Femur (tissue), 1 donor: Measurements from ENCODE around the gene HCFC1R1.

Experiments used
- DNase-seq: peaks from one replicate; pipeline ENCODE4 v3.0.0-alpha.2; 2017

Gene HCFC1R1

DNA sequence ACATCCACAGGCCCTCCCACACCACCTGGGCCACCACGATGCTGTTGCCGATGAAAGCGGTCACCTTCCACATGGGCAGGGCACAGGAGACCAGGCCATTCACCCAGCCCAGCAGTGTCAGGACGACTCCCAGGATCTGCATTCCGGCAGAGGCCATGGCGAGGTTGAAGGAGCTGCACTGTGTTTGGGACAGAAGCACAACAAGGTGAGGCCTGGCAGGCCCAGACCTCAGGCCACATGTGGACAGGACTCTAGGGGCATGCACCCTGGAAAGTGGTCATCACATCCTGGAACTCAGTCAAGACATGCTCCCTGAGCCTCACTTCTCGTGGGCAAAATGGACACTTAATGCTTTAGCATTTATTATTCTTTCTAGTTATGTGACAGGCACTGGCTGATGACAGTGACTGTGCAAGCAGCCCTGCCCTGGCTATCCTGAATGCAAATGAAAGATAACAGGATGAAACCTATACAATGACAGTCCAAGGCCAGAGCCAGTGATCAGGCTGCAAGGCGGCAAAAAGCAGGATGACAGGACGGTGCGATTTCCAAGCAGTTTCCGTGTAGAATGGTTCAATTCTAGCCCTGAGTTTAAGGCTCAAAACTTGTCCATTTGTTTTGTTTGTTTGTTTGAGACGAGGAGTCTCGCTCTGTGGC, 7.7 kb downstream of the HCFC1R1 start:
- no peak for DNase-seq

DNA sequence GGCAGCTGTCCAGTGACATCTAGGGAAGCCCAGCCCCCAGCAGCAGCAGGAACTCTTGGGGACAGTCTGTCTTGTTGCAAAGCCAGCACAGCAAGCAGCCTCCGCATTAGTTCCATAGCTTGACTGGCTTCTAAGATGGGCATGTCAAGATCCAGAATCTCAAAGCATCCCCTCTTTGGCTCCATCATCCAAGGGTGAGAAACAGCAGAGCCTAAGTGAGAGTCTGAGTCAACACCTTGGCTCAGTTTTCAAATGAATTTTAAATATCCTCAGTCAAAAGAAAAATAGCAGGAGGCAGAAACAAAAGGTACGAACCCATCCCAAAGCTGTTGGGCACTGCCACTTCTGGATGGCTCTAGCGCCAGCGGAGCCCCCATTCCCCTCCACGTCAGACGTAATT, 8.8 kb downstream of the HCFC1R1 start:
- no peak for DNase-seq

DNA sequence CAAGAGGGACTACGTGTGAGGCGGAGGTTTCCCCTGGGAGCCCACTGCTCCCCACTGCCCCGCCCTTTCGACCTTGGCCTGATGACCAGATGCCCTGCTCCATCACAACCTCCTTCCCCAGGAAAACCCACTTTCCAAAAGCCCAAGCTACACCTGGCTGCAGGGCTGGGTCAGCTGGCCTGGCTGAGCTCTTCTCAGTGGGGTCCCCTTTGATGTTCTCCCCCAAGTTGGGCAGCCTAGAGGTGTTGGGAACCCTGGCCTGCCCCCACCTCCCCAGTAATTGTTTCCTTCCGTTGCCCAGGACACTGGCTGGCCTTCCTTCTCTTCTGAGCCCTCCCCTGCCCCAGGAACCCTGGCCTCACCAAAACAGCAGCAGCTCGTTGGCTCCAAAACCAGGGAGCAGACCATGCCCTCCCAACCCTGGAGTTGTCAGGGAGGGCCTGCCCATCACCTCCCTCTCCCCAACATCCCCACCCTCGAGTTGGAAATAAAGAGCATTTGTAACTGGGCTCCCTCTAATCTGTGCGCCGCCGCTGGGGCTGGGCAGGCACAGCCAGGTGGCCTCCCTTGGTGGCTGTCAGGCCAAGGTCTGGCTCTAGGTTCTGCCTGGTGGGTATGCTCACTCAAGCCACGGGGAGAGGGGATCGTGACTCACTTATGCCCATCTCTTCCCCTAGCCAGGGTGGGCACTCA, 9.6 kb downstream of the HCFC1R1 start:
- no peak for DNase-seq

DNA sequence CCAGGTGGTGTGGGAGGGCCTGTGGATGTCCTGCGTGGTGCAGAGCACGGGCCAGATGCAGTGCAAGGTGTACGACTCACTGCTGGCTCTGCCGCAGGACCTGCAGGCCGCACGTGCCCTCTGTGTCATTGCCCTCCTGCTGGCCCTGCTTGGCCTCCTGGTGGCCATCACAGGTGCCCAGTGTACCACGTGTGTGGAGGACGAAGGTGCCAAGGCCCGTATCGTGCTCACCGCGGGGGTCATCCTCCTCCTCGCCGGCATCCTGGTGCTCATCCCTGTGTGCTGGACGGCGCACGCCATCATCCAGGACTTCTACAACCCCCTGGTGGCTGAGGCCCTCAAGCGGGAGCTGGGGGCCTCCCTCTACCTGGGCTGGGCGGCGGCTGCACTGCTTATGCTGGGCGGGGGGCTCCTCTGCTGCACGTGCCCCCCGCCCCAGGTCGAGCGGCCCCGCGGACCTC, 10.2 kb downstream of the HCFC1R1 start:
- no peak for DNase-seq

DNA sequence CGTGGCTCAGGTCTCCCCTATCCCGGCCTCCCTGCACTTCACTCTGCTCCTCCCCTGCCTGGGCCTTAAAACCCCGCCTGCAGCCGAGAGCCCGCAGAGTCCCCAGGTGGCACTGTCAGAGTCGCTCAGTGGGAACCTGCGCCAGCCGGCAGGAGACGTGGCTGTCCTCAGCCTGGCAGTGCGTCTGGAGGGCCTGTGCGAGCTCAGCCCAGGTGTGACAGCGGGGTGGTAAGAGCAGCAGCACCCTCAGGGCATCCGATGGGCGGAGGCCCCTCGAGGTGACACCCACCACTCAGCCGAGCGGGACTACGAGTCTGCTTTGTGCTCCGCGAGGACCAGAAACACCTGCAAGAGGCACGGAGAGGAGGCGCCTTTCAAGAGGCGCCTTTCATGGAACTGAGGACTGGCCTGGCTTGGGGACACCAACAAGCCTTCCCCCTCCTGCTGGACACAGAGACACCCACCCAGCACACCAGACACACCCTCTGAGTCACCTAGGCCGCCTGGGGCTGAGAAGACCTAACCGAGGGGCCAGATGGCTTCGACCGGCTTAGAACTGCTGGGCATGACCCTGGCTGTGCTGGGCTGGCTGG, 10.8 kb downstream of the HCFC1R1 start, which contains the start of gene CLDN9:
CLDN9 (plus strand) TSS at position 96 of the 593 bp plus-strand sequence; CDS start at position 536, 440 bp downstream.
- DNase-seq: no peak

DNA sequence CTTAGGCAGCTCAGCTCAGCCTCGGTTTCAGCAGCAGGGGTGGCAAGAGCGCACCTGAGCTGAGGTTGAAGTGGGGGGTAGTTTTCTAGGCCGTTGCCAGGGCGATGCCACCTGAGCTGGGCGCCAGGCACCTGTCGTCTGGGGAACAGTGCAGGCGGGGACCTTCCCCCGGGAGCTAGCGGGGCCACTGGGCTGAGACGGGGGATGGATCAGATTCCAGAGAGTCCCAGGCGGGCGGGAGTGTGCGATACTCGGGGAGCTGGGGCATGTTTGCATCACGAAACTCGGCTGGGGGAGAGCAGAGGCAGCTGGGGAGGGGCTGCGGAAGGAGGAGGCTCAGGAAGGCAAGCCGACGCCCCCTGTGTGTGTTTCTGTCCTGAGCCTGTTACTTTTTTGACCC, 11.5 kb downstream of the HCFC1R1 start:
- DNase-seq: no peak

DNA sequence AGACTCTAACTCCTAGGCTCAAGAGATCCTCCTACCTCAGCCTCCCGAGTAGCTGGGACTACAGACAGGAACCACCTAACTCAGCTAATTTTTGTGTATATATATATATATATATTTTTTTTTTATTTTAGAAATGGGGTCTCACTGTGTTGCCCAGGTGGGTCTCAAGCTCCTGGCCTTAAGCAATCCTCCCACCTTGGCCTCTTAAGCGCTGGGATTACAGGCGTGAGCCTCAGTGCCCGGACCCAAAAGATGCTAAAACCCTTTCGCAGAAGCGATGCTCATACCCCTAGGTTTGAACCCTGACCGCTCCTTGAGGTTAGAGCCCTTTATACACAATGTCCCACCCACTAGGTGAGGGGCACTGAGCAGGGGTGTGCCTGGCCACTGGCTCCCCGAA, 13.2 kb downstream of the HCFC1R1 start:
- no peak for DNase-seq

DNA sequence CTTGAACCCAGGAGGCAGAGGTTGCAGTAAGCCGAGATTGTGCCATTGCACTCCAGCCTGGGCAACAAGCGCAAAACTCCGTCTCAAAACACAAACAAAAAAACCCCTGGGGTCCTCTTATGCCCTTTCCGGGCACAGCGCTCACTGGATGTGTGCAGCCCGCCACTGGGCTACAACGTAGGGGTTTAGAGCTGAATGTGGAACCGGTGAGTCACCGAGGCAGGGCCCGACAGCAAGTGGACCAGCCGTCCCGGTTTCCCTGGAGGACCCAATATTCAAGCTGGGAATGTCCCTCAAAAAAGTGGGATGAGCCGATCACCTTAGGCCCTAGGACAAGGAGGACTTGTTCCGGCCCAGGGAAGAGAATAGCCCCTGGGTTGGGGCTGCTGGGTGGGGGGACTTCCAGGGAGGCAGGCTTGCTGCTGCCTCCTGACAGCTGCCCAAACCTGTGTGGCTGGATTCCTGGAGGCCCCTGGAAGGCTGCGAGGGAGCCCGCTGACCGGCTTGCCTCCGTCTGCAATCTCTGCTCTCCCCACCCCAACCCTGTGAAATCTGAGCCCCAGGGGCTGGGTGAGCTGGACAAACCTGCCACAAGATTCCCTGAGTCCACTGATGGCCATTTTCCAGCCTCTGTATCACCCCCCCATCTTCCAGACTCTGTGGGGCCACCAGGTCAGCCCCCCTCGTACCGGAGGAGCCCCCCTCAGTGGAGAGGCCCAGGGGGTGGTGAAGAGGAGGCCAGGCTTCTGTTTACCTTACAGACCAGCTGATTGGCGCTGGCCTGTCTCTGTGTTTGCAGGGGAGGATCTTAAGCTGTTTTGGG, 14.0 kb downstream of the HCFC1R1 start:
- DNase-seq: no peak

DNA sequence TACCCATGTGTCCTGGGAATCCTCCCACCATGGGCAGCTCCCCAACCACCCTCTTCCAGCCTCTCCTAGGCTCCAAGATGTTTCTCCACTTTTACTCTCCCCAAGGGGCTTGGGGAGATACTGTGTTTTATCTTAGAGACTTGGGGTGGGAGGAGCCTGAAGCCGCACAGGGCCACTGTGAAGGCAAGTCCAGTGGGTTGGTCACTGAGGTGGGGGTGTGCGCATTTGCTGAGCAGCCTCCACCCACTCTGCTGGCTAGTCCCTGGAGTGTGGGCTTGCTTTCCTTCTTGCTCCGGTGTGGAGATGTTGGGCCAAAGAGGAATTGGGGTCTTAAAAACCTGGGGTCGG, 15.1 kb downstream of the HCFC1R1 start:
- DNase-seq: no peak

DNA sequence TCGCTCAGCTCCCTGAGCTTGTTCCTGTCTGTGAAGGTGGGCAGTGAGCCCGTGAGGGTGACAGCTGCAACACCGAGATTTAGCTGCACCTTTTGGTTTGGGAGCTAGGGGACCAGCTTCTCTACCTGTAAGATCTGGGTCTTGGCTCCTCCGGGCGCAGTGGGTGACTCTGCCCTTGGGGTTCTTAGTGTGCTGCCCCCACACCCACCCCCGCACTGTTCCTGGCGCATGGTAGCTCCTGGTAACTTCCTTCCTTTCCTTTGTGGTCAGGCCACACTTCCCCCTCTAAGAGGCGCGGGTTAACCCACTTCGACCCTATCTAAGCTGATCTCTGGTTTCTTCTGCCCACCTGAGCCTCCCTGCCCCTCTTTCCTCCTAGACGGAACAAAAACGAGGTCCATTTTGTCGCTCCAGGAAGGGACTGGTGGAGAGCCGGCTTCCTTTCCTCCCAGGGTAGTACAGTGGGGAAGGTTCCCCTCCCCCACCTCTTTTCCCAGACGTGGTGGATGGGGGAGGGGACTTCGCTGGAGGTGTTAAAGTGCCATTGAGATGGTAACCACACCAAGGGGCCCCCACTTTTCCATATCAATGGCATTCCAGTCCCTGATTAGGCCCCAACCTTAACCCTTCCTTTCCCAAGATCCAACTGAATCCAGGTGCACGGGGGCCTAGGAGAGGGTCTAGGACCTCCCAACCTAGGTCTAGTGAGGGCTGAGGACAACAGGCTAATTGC, 15.6 kb downstream of the HCFC1R1 start:
- no peak for DNase-seq

DNA sequence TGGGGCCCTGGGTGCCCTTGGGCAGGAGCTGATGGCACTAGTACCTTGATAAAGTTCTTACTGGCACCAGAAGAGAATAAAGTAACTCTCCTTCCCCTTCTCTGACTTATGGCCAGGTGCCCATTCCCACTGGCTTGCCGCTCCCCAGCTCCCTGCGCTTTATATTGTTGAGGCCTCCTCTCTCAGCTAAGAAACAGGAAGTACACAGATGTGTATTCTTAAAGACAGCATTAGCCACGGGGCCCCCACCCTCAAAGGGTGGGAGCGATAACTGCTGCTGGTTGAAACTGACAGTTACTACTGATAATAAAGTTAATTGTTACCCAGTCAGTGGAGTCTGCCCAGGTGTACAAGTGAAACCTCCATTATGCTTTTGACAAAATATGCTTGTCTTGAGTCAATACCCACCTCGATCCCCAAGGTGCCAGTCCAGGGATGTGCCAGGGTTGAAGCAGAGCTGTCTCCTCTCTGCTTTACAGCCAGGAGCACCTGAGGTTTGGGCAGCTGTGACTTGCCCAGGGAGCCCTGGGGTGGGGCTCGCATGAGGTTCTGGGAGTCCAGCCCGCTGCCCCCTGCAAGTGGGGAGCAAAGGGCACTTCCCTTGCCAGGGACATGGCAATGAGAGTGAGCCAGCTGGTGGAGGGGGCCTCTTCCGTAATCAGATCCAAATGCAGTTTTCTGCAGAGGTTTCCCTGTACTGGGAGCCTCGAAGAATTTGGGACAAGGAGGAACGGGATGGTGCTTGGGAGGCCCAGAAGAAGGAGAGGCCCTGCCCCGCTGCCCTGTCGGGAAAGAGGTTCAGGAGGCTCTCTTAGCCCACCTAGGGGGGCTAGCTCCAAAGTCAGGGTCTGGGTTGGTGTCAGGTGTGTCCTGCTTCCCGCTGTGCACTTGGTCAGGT, 16.4 kb downstream of the HCFC1R1 start:
- DNase-seq: no peak

DNA sequence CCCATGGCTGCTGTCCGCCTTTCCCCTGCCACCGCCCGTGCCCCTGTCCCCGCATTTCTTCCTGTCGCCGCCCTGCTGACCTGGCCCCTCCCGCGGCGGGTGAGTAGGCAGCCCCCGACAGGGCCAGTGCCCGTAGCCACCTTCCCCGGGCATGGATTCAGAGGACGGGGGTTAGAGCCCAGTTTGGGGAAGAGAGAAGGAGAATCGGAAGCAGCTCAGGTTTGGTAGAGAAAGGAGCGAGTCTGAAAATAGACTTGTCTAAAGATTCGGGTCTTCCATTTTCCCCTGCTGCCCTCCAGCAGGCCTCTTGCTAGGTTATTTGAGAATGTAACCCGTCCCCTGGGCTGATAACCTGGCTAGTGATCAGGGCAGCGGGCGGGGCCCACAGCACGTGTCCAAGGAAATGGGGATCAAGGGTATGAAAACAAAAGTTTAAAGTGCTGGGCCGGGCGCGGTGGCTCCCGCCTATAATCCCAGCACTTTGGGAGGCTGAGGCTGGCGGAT, 18.9 kb downstream of the HCFC1R1 start:
- no peak for DNase-seq

DNA sequence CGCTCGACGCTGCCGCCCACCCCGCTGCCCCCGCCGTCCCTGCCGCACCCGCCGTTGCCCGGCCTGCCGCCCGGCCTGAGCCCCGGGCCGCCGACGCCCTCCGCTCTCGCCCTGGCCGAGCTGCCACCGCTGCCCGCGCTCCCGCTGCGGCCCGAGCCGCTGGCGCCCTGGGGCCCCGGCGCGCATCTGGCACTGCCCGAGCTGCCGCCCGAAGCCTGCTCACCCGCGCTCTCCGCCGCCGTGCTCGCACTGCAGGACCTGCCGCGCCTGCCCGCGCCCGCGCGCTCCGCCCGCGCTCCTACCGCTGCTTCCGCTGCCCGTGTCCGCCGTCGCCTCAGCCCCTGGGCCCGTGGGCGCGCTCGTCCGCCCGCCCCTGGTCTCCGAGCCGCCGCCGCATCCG, 19.4 kb downstream of the HCFC1R1 start:
- no peak for DNase-seq

DNA sequence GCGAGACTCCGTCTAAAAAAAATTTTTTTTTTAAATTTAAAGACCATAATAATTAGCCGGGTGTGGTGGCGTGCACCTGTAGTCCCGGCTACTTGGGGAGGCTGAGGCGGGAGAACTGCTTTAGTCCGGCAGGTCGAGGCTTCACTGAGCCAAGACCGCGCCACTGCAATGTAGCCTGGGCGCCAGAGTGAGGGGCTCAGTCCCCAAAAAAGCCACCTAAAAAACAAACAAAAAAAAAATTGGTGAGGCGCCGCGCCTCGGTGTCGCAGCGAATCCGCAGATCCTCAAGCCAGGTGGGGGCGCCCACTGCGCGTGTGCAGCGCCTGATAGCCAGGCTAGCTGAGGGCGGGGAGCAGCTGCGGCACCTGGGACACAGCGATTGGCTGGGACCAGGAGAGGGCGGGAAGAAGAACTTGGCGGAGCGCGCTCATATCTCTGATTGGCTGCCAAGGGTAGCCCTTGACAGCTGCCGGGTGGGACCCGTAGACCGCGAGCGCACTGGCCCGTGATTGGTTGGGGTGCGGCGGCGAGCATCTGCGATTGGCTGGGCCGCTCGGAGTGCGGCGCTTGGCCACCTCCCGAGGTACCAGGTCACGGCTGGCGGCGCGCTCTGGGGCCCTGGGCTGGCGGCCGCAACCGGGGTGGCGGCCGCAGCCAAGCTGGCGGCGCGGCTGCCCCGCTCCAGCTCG, 20.0 kb downstream of the HCFC1R1 start:
- DNase-seq: peak; percentile 98

DNA sequence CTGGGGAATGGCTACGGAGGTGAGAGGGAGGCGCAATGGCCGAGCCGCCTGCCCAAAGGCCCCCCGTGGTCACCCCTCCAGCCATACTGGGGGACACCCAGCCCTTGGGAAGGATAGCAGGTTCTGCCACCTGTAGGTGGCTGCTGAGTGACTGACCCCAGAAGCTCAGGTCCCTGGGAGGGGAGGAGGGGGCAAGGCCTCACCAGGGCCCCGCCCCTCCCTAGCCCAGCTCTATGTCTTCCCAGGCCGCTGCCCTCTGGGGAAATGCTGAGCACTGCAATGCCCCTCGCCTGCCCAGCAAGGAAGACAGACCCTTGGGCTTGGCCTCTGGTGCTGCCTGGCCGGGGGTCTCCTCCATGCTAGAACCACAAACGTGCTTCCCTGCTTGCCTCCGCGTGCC, 22.4 kb downstream of the HCFC1R1 start:
- no peak for DNase-seq

DNA sequence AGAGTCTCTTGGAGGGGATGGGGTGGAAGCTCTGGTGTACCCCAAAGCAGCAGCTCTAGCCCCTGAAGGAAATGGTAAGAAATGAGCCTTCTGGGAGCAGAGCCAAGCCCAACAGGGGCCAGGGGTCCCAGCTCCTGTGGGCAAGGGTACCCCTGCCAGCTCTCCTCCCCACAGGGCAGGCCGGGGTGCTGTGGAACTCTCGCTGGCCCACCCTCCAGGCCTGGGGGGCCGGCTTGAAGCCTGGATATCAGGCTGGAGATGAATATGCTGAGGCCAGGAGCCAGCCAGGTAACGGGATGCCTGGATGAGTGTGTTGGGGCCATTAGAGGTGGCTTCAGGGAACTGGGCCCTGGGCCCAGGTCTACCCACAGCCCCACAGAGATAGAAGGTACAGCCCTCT, 23.2 kb downstream of the HCFC1R1 start:
- DNase-seq: no peak

DNA sequence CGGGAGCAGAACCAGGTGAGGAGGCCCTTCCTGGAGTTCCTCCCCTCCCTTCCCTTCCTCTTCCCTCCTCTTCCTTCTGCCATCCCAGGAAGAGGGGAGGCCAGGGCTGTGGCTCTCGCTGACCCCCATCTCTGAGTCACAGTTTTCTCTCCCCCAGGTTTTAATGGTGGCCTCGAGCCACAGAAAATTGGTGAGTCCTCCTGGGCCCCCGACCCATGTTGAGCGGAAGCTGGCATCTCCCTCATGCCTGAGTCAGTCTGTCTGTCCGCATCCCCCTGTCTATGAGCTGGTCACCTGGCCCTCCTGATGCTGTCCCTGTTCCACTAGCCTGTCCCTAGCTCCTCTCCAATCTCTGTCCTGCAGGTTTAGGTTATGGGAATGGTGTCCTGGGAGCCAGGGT, 23.8 kb downstream of the HCFC1R1 start:
- no peak for DNase-seq

DNA sequence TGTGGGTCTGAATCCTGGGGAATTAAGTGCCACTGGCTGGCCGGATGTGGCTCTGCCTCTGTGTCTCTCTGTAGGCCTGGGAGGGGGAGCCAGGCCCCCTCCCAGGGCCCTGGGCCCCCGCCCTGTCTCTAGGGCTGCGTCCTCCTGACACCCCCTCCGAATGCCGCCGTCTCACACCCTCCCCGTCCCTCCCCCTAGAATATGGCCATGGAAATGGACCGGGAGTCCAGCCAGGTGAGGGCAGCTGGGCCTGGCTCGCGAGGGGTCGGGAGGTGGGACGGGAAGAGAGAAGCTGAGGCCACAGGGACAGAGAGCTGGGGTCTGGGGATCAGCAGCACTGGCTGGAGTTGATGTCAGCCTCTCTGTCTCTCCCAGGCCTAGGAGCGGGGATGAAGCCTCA, 27.4 kb downstream of the HCFC1R1 start:
- no peak for DNase-seq

DNA sequence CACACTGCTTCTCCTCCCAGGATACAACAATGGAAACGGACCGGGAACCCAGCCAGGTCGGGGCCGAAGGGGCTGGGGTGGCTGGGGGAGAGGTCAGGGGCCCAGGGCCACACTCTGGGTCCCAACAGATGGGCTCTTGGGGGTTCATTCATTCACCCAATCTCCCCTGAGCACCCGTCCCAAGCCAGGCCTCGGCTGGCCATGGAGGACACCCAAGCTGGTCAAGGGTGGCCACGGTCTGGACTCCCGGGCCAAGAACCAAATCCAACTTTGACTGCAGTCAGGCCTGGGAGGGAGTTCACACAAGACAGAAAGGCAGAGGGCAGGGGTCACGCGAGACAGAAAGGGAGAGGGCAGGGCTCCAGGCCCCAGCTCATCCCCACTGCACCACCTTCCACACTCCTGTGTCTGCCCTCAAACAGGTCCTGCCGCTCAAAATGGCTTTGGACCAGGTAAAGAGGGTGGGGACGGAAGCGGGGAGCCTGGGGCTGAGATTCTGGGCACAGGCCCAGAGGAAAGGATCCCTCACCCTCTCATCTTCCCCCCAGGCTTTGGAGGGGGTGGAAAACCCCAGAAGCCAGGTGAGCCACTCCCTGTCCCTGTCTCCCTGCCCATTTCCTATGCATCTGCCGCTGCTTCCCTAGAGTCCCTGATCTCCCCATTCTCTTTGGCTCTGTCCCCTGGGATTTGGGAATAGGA, 31.2 kb downstream of the HCFC1R1 start:
- DNase-seq: no peak
